Pons (tissue), 1 donor: ENCODE results near the gene MYBPC1.
A peak's percentile ranks its signal among the peaks of the same experiment; 100 is the strongest.
"Not testable (repeated sequence)": the region's sequence is repeated elsewhere in the genome, so short reads cannot be mapped to it uniquely, and the experiment has no call there.

Experiments used
- DNase-seq: peaks from one replicate; pipeline ENCODE4 v3.0.0-alpha.2; 2016; ENCODE audit warnings: low spot score

Gene MYBPC1

DNA sequence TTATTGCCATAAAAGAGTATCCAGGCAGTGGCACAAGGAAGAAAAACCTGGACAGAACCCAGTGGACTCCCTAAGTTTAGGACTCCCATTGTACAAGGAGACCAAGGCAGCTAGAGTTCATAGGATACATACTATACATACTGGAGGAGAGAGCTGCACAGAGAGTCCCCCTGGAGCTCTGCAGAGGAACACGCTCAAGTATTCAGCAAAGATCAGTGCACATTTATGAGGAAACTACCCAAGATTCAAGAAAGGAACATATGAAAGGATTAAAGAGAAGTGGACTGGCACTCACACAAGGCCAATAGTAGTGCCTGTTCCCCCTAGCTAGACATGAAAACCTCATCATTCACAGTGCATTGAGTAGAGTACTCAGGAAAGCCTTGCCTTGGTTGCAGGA is 59.7 kb downstream of the MYBPC1 start:
- DNase-seq = no peak

DNA sequence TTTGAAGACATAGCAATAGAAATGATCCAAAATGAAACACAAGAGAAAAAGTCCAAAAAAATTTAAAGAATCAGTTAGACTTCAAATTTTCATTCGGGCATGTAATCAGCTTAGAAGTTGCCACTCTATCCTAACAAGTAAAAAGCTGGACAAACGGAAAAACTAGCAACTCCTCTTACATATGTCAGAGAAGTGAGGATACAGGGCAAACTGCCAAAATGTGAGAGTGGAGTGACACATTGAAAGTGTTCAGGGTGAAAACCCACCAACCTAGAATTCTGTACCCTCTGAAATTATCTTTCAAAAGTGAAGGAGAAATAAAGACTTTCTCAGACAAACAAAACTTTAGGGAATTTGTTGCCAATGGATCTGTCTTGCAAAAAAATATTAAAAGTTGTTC is 60.6 kb downstream of the MYBPC1 start:
- no peak for DNase-seq

DNA sequence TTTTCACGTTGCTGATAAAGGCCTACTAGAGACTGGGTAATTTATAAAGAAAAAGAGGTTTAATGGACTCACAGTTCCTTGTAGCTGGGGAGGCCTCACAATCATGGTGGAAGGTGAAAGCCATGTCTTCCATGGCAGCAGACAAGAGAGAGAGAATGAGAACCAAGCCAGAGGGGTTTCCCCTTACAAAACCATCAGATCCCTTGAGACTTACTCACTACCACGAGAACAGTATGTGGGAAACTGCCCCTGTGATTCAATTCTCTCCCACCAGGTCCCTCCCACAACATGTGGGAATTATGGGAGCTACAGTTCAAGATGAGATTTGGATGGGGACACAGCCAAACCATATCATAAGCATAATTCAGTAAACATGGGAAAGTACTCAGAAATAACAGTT is 65.9 kb downstream of the MYBPC1 start:
- DNase-seq = not testable (repeated sequence)

DNA sequence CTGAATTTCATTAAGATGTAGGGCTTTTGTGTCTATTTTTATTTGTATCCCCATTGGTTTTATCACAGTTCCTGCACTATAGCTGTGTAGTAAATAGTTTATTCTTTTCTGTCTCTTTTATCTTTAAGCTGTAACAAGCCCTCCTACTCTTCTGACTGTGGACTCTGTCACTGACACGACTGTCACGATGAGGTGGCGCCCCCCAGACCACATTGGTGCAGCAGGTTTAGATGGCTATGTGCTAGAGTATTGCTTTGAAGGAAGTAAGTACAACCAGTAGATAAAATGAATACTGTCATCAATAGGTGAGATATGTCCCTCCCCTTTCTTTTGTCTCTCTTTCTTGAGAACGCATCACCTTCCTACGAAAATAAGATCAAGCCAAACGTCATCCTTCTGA is 68.5 kb downstream of the MYBPC1 start:
- no peak for DNase-seq

DNA sequence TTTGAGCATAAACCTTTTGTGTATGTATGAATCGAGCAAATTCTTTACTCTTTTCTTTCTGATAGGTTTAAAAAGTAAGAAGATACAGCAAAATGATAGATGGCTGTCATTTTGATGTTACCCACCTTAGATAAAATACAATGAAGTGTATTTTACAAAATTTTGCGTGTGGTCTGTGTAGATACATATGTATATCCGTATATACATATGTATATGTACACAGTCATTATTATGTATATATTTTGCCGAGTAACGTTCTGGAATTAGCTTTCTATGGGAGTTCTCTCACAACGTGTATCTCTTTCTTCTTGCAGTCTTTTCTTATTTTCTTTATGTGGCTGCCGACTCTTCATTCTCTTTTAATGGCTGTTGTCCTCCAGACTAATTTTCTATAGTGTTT is 70.2 kb downstream of the MYBPC1 start:
- DNase-seq = no peak

DNA sequence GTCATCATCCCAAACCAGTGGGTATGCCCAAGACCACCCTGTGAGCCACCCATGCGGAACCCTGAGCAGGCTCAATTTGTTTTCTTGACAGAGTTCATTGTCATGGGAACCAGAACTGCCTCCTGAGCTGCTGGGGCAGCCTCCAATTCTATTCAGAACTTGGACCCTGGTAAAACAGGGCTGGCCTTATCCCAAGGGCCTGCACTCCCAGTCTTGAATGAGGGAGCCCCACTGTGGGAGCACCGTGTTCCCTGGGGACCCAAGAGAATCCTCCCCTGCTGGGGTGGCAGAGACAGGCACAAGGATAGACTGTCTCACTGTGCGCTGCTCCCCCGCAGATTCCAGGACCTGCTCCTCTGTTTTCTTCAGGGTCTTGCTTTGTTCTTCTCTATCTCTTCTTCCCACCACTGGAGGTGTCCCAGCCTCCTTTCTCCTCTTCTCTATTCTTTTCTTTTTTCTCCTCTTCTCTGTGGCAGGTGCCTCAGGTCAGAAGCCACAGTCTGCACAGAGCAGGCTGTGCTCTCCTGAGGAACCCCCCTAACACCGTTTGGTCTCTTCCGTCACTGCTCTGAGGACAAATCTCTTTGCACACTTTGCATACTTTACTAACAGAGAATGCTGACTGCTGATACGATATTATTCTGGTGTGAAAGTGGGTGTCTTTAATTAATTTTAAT is 71.4 kb downstream of the MYBPC1 start:
- peak; percentile 24 for DNase-seq

DNA sequence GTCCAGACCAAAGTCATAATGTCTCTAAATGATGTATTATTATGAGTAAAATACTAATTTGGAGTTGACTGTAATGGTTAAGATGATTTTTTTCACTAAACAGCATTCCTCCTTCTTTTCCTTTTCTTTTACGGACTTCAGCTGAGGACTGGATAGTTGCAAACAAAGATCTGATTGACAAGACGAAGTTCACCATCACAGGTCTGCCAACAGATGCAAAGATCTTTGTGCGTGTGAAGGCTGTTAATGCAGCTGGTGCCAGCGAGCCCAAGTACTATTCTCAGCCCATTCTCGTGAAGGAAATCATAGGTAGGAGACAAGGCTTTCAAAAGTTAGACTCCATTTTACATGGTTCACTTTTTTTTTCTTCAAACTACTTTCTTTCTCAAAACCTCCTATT is 72.8 kb downstream of the MYBPC1 start:
- DNase-seq = no peak

DNA sequence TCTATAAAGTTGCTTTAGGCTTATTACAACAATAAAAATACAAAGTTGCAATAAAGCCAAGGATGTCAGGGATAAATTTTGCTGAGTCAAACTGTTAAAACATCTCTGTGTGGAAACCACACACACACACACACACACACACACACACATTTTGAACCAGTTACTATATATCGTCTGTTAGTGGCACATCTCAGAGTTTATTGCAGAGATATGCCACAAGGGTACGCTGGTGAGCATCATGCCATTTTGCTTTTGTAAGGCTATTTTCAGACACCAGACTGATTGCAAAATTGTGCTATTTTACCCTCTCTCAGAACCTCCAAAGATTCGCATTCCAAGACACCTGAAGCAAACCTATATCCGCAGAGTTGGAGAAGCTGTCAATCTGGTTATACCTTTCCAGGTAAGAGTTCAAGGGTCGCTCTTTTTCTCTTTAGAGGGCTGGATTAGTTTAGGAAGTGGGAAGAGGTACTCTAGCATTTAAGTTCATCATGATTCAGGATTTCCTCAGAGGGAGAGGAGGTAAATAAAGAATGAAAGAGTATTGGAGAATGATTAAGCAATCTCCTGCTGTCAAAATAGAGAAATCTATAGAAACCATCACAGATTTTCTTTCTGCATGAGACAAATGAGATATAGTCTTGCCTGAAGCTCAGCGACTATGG is 75.4 kb downstream of the MYBPC1 start:
- peak; percentile 48 for DNase-seq

DNA sequence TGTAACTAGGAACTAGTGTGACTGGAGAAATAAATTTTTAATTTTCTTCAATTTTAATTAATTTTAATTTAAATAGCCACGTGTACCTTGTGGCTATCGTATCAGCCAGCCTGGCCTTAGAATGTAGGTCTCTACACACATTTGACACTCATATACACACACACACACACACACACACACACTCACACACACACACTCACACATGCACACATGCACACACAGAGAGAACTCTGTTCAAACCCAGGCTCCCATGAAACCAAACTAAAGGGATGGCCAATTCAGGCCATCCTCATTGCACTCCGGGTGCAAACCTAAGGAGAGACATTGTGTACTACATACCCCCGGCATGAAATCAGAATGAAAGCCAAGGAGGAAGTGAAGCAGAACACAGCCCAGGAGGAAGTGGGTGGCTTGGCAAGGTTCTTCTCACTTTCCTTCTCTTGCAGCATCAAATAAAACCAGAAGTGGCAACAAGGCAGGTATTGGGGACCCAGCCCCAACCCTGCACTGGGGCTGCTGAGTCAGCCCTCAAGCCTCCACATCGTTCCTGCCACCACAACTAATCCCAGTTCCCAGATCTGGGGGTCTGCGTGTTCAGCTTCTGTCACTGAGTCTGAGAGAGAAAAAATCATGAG is 76.5 kb downstream of the MYBPC1 start:
- peak; percentile 63 for DNase-seq

DNA sequence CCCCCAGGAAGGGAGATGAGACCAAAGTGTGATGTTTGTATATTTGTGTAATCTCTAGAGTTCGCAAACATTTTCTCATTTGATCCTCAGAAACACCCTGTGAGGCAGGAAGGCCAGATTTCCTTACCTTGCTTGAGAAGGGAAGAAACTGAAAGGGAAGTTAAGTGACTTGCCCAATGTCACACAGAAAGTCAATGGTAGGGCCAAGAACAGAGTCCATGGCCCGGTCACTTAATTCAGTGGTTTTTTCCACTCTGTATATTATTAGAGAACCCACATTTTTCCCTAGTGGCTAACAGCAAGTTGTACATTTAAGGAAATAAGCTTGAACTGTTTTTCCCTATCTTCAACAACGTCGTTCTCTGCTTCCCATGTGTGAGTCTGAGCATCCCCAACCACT is 77.1 kb downstream of the MYBPC1 start:
- DNase-seq = no peak

DNA sequence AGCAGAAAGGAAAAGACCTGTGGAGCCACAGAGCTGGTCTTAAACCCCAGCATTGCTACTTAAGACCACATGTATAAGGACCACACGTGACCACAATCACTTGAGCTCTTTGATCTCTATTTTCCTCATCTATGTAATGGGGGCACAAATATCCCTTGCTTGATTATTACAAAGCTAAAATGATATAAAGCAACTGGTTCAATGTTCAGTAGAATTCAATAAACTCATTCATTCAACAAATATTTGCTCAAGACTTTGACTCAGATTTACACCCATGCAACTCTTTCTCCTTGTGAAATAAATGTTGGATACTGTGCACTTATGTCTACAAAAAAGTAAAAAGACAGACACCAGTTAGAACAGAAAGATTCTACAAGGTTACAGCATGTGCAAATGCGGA is 80.8 kb downstream of the MYBPC1 start:
- DNase-seq = no peak

DNA sequence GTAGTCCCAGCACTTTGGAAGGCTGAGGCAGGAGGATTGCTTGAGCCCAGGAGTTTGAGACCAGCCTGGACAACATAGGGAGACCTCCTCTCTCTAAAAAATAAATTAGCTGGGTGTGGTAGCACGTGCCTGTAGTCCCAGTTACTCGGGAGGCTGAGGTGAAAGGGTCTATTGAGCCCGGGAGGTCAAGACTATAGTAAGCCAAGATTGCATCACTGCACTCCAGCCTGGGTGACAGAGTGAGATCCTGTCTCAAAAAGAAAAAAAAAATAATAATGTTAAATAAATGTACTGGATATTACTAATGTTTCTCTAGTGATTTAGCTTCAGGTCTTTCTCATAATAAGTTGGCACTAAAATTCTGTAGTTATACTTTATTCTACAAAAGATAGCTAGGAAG is 81.7 kb downstream of the MYBPC1 start:
- not testable (repeated sequence) for DNase-seq

DNA sequence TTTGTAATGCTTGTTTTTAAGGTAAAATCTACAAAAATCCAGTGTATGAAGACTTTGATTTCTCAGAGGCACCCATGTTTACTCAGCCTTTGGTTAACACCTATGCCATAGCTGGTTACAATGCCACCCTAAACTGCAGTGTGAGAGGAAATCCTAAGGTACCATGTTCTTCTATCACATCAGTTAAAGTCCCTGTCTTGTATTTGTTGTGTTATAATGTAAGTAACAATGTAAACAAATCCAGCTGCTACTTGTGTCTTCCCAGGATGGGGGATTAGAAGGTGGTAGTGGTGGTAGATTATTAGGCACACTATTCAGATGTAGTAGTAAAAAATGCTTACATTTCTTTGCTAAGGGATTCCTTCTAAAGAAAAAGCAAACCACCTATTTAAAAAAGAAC is 83.3 kb downstream of the MYBPC1 start:
- no peak for DNase-seq

DNA sequence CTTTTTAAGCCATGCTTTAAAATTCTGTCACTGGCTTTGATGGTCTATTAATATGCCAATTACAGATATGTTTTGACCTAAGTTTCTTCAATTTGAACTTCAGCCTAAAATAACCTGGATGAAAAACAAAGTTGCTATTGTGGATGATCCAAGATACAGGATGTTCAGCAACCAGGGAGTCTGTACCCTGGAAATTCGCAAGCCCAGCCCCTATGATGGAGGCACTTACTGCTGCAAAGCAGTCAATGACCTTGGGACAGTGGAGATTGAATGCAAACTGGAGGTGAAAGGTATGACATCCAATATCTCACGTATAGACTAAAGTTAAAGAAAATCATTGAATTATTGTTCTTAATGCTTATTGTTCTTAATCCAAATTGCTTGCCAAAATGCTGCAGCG is 85.5 kb downstream of the MYBPC1 start:
- DNase-seq = no peak

DNA sequence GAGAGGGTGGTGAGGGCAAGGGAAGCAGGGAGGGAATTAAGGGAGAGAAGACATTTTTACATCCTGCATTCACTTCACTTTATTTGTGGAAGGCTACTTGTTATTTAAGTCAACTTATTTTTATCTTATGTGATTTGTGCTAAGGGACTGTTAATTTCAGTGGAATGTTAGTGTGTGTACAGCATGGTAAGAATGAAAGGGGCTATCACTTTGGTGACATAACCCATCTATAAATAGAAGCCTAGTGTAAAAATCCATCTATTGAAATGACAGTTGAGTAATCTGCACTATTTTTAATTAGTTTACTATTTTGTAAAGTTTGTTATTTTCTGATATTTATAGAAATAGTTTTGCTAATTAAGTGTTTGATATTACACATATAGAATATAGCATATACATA is 85.9 kb downstream of the MYBPC1 start:
- no peak for DNase-seq

DNA sequence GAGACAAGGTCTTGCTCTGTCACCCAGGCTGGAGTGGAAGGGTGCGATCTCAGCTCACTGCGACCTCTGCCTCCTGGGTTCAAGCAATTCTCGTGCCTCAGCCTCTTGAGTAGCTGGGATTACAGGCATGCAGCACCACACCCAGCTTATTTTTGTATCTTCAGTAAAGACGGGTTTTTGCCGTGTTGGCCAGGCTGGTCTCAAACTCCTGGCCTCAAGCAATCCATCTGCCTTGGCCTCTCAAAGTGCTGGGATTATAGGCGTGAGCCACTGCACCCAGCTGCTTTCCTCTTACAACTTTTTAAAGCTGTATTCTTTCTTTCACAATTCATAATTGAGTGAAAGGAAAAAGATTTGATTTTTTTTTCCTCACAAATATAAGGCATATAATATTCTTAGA is 86.9 kb downstream of the MYBPC1 start:
- DNase-seq = not testable (repeated sequence)

DNA sequence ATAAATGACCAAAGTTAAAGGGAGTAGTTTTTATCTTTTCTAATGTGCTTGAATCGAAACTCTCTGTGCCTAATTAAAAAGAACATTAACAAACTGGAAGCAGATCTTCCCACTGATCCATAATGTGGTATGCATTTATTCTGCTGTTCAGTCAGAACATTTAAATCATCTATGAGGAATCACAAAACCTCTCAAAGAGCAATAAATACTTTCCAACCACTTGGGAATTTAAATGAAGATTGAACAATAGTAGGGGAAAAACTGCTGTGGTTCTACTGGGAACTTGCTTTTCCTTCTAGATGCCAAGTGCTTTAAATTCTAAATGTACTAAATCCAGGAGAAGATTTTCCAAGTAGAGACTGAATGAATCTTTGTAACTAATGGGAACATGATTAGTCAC is 90.3 kb downstream of the MYBPC1 start:
- DNase-seq = no peak

DNA sequence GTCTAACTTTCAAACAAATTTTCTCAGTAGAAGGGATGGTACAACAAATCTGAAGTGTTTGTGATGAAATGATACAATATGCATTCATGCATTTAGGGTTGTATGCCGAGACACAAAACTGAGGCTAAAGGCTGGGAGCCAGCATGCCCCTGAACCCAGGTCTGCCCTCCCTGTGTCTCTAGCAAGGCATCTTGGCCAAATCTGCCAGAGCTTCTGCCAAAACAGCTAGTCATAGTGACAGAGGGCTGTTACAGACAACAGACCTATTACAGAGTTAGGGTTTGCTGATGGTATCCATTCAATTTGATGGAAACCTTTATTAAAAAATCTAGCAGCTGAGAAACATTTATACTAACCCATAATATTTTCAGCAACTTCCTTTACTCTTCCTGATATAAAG is 91.4 kb downstream of the MYBPC1 start:
- DNase-seq = no peak

DNA sequence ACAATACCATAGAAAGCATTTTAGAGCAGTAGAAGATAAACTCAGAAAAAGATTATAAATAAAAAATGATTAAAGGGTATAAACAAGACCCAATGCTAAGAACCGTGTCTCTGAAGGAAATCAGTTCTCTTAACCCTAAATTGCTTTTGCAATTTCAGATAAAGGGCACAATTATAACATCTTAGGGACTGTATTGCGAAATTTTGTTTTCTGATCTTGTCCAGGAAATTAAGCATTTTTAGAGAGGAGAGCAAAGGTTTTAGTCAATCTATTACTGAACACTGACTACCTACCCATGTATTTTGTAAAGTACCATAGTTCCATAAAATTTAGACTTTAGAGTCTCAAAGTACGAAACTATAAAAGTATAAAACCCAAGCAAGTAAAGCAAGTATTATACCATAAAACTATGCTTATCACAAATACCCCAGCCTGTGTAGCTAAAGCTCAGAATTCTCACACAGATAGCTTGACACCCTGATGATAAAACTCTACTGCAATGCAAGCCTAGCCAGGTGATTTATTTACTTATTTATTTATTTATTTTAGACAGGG is 95.8 kb downstream of the MYBPC1 start:
- DNase-seq = no peak

DNA sequence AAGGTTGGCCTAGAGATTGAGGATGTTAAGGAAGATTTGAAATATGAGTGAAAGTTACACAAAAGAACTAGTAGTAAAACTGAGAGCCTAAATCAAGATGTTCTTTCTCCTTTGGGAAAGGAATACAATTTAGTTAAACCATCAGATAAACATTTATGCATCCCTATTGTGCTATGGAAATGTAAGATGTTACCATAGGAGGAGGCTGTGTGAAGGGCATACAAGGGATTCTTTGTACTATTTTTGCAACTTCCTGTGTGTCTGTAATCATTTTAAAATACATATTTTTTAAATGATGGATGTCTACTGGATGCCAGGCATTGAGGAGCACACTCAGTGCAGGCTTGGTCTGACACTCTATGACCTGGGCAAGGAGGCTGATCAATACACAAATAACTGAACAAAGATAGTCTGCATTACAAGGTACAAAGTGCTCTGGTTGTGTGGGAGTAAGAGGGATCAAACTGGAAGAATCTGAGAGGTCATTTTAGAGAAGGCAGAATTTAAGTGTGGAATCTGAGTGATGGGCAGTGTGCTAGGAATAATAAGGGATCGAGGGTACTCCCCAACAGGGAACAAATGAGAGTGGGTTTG is 96.8 kb downstream of the MYBPC1 start:
- no peak for DNase-seq

DNA sequence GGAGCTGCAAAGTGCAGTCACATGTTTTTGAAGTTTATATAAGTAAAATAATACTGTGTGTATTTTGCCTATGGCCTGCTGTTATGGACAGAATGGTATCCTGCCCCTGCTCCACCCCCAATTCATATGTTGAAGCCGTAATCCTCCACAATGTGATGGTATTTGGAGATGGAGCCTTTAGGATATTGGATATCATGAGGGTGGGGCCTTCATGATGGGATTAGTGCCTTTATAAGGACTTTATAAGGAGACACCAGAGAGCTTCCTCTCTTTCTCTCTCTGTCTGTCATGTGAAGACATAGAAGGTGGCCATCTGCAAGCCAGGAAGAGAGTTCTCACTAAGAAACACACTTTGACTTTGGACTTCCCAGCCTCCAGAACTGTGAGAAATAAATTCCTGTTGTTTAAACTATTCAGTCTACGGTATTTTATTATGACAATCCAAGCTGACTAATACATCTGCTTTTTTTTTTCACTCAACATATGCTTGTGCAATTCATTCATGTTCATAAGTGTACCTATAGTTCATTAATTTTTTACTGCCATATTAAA is 99.6 kb downstream of the MYBPC1 start:
- no peak for DNase-seq

DNA sequence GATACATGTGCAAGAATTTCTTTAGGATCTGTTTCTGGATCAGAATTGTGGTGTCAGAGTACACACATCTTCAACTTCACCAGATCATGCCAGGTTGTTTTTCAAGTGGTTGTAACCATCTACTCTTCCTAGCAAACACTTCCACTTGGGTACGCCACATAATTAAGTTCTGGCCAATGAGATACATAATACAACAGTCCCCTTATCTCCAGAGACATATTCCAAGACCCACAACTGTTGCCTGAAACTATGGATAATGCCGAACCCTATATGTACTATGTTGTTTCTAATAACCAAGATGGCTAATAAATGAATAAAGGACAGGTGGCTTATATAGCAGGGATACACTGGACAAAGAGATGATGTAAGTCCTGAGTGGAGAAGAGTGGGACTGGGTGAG is 100.2 kb downstream of the MYBPC1 start:
- DNase-seq = no peak

DNA sequence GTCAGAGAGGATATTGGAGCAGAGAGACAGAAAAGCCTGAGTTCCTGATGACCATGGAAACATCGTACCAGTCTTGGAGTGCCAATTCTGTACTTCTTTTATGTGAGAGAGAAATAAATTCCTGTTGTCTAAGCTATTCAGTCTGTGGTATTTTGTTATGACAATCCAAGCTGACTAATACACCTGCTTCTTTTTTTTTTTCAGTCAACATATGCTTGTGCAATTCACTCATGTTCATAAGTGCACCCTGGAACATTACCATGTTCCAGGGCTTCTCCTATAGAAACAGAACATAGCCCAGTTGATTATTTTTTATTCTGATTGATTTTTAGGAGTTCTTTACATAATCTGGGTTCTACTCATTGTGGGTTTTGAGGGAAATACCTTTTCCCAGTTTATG is 100.9 kb downstream of the MYBPC1 start:
- DNase-seq = no peak
